ENCODE results near the gene RPA1.

The RPA1 gene

GRCh38 chr17:1802429-1802828 lies 27.4 kb upstream of the RPA1 start:
- TF ChIP-seq CTCF (IDR thresholded peaks at IDR 0.05), result no peak

DNA sequence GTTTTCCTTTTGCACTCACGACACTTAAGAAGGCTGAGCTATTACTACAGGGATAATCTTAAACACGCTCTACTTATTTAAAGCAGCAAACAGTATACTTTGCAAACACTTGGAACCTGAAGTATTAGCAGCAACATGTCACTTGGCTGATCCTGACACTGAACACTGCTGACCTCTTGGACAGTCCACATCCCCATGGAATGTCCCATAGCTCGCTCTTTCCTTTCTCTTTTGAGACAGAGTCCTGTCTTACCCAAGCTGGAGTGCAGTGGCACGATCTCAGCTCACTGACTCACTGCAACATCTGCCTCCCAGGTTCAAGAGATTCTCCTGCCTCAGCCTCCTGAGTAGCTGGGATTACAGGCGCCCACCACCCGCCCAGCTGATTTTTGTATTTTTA lies 26.5 kb upstream of the RPA1 start:
- TF ChIP-seq CTCF (IDR thresholded peaks at IDR 0.05), result no peak

GRCh38 chr17:1807890-1808289 lies 21.9 kb upstream of the RPA1 start:
- no peak for TF ChIP-seq CTCF (IDR thresholded peaks at IDR 0.05)

DNA sequence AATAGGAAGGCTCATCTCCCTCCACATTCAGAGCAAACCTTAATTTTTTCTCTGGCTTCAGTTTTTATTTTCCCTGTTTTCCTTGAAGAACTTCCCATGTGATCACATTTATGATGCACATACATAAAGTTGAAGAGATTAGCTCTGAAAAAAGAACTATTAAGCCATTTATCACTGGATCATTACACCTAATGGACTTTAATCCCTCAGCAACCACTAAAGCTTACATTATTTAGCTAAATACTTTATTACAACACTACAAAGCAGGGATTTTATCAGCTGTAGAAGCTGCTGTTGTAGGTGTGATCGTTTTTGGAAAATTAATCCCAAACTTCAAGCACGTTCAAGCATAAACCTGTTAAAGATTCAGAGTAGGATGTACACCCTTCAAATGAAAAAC lies 21.2 kb upstream of the RPA1 start:
- TF ChIP-seq CTCF (IDR thresholded peaks at IDR 0.05), result no peak

- TF ChIP-seq CTCF (IDR thresholded peaks at IDR 0.05), result no peak
Observed at GRCh38 chr17:1810450-1811103, 19.2 kb upstream of the RPA1 start.

- TF ChIP-seq CTCF (IDR thresholded peaks at IDR 0.05), result no peak
Observed at GRCh38 chr17:1813088-1813487, 16.7 kb upstream of the RPA1 start.

DNA sequence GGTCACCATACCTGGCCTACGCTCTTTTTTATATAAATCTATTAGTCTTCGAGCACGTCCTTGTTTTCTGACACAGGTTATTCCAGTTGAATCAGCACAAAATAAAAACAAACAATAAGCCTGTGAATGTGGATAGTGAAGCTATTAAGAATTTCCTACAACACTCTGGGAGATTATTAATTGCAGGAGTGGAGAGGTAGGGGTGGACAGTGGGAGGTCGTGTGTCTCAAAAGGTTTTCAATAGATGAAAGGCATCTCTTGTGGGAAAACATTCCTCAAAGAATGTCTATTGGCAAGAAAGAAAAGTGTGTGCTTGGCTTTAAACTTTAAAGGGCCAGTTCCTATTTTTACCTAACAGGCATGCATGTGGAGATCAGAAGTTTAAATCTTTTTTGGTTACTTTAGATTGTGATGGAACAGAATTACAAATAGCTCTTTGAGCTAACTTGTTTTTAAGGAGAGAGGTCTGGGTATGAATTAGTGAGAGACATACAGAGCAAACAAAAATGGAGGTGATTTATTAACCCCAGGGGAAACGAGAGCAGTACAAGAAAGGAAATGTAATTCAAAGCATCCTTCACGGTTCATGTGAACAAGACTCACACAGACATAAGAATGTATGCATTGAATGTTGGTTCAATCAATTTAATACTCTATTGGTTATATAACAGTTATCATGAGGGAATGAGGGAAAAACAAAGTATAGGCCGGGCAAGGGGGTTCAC lies 9.1 kb upstream of the RPA1 start:
- TF ChIP-seq CTCF (IDR thresholded peaks at IDR 0.05), result no peak
